K562 (cell line): ENCODE results near the gene SPRR2D. TPM values are rescaled to one million over a fixed set of nuclear protein-coding genes. Genes with fewer than 3 reads are reported as not detected.

Experiments
- ARHGAP35 ChIP-seq: fragments of 450-650 bp; IDR thresholded peaks from 2 replicates; pipeline ENCODE4 v1.6.1; 2018; ENCODE audit not compliant: partially characterized antibody
- CEBPB ChIP-seq: fragments of 450-650 bp; IDR thresholded peaks from 2 replicates; pipeline ENCODE4 v1.6.1; 2016; ENCODE audit warnings: missing genetic modification characterization, missing compliant biosample characterization
- CHD1 ChIP-seq: fragments of 200-600 bp; sonication (generic); IDR thresholded peaks from one replicate; pipeline ENCODE4 v1.6.1; 2012; ENCODE audit warnings: mild to moderate bottlenecking, moderate library complexity, low read length, inconsistent platforms
- CREM ChIP-seq: IDR thresholded peaks from 2 replicates; pipeline ENCODE4 v1.6.1; 2014; ENCODE audit warnings: antibody characterized with exemption, low read depth
- ETV6 ChIP-seq, 3 experiments: fragments of 150-350 bp in 1 of 3; sonication (generic) in 1 of 3; formaldehyde crosslinking in 1 of 3; IDR thresholded peaks; 2 replicates each; pipeline versions ENCODE4 v1.6.1 to v1.8.0; 2014 to 2022; ENCODE audit warnings: borderline replicate concordance in 2 of 3, low read depth in 2 of 3, antibody characterized with exemption in 1 of 3, low read length in 1 of 3, mild to moderate bottlenecking in 1 of 3, missing genetic modification reagents in 1 of 3
- HNRNPL ChIP-seq: fragments of 200-400 bp; formaldehyde crosslinking; IDR thresholded peaks from 2 replicates; pipeline ENCODE4 v1.6.1; 2017; ENCODE audit warnings: low read depth, mild to moderate bottlenecking, low read length
- JUN ChIP-seq, 2 experiments: sonication (generic) in 1 of 2; formaldehyde crosslinking in 1 of 2; IDR thresholded peaks; 2 replicates each; pipeline versions ENCODE4 v1.6.1 to v1.8.0; 2012 to 2022; ENCODE audit warnings: borderline replicate concordance in 2 of 2, mild to moderate bottlenecking in 2 of 2, improper control_type of control experiment in 1 of 2, low read depth in 1 of 2, low read length in 1 of 2, missing genetic modification reagents in 1 of 2
- L3MBTL2 ChIP-seq: fragments of 450-650 bp; IDR thresholded peaks from 2 replicates; pipeline ENCODE4 v1.6.1; 2016; ENCODE audit warnings: mild to moderate bottlenecking, moderate library complexity
- LARP7 ChIP-seq: fragments of 450-650 bp; IDR thresholded peaks from 2 replicates; pipeline ENCODE4 v1.6.1; 2016
- MAFG ChIP-seq: fragments of 450-650 bp; conservative IDR thresholded peaks from 2 replicates; pipeline ENCODE4 v1.6.1; 2016; ENCODE audit warnings: missing genetic modification characterization, missing compliant biosample characterization
- NFATC3 ChIP-seq: fragments of 450-650 bp; IDR thresholded peaks from 2 replicates; pipeline ENCODE4 v1.6.1; 2017; ENCODE audit warnings: mild to moderate bottlenecking
- RNF2 ChIP-seq: sonication (generic); IDR thresholded peaks from 2 replicates; pipeline ENCODE4 v1.6.1; 2016
- SNIP1 ChIP-seq: fragments of 450-650 bp; IDR thresholded peaks from 2 replicates; pipeline ENCODE4 v1.7.1; 2017; ENCODE audit warnings: low read depth, mild to moderate bottlenecking
- SOX6 ChIP-seq: fragments of 450-650 bp; IDR thresholded peaks from 2 replicates; pipeline ENCODE4 v1.6.1; 2014; ENCODE audit warnings: mild to moderate bottlenecking
- TCF3 ChIP-seq: sonication (generic); formaldehyde crosslinking; IDR thresholded peaks from 2 replicates; pipeline ENCODE4 v1.4.0; 2020; ENCODE audit warnings: mild to moderate bottlenecking, missing genetic modification reagents
- TCFL5 ChIP-seq: fragments of 250-450 bp; sonication (Bioruptor Pico); conservative IDR thresholded peaks from 2 replicates; pipeline ENCODE4 v1.6.1; 2021; ENCODE audit warnings: mild to moderate bottlenecking, moderate library complexity, matching md5 sums
- ZKSCAN8 ChIP-seq: fragments of 200-800 bp; sonication (Bioruptor generic); IDR thresholded peaks from 2 replicates; pipeline ENCODE4 v1.6.1; 2016; ENCODE audit warnings: missing genetic modification characterization, missing compliant biosample characterization
- ZNF134 ChIP-seq: fragments of 250-450 bp; sonication (Bioruptor Pico); conservative IDR thresholded peaks from 2 replicates; pipeline ENCODE4 v1.4.0; 2020
- ZNF174 ChIP-seq: fragments of 250-450 bp; sonication (Bioruptor Pico); IDR thresholded peaks from 2 replicates; pipeline ENCODE4 v1.4.0; 2020; ENCODE audit warnings: mild to moderate bottlenecking
- polyA plus RNA-seq, 8 experiments: library from polyadenylated mRNA; depleted of rRNA in 4 of 8; stranded (reverse) in 5 of 8; unstranded in 3 of 8; fragments of >200 nt; fragmentation: Nextera tagmentation in 2 of 8; fragmentation: Illumina TruSeq in 1 of 8; extraction: Ambion mirVana in 2 of 8; extraction: Trizol in 1 of 8; gene quantifications; 2 replicates each; pipeline versions ENCODE4 v1.2.1 to v1.2.3, GENCODE V29; 2011 to 2014; ENCODE audit warnings: inconsistent platforms in 1 of 8, missing spikeins in 1 of 8
- total RNA-seq, 7 experiments: library from RNA; depleted of rRNA in 6 of 7; stranded (reverse); fragments of >200 nt in 6 of 7; fragmentation: Illumina TruSeq in 2 of 7; extraction: Trizol in 2 of 7; gene quantifications; 2 replicates each; pipeline versions ENCODE4 v1.2.1 to v1.2.3, GENCODE V29; 2011 to 2021; ENCODE audit warnings: low replicate concordance in 1 of 7
- TF ChIP-seq, protein P1 (sequence below), 2 experiments: fragments of 450-650 bp in 1 of 2; IDR thresholded peaks; 2 replicates each; pipeline ENCODE4 v1.6.1; 2011 to 2017; ENCODE audit warnings: low read depth in 2 of 2, antibody characterized with exemption in 1 of 2, borderline replicate concordance in 1 of 2, low read length in 1 of 2, mild to moderate bottlenecking in 1 of 2, mixed read lengths in 1 of 2; ENCODE audit not compliant: control insufficient read depth in 1 of 2
- TF ChIP-seq, protein P2 (sequence below): fragments of 200-800 bp; sonication (Bioruptor generic); IDR thresholded peaks from 2 replicates; pipeline ENCODE4 v1.6.1; 2017; ENCODE audit warnings: missing genetic modification characterization, missing compliant biosample characterization
- TF ChIP-seq, protein P3 (sequence below): sonication (generic); formaldehyde crosslinking; IDR thresholded peaks from 2 replicates; pipeline ENCODE4 v1.8.0; 2023; ENCODE audit warnings: mild to moderate bottlenecking, missing genetic modification reagents

The SPRR2D gene
- total and polyA plus RNA-seq, 9 of the 15 experiments (the other 6 are each of a cell fraction or from before 2014, with no cell fraction given), result 0.91 to 5.1 (median 3.2) TPM; not detected in 1

DNA sequence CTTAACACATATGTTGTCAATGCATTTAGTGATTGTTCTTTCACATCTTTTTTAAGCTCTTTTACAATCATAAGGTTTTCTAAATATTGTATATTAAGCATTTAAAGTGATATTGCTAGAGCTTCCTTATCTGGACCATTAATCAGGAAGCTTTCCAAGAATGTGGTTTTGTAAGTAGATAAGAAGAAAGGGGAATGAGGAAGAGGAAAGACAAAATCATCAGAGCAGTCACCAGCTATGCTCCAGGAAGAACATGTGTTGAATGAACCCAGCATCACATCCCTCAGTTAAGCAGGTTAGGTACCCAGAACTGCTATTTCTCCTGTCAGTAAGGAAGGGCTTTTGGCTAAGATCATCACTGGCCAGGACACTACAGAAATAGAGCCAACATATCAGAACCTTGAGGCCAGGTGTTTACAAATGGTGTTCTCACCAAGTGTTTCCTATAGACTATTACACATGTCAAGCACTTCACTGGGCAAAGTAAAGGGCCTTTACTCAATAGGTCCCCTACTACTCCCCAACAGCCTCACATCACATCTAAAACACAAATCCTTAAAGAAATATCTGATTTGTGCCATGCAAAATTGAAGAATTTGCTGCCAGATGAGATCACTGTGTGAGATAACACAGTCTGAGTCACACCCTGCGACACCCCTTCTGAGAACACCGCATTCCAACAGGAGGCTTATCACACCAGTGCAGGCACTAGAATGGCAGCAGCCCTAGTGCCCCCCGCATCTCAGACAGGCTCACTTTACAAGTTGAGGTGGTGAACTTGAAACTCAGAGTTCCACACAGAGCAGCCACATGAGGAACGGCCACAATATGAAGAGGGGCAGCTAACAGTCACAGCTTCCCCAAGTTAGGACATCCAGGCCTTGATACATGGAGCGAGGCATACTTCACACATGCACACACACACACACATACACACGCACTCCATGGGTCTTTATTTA is 18.2 kb upstream of the SPRR2D start (continued):
- peak; percentile 96 for TF ChIP-seq JUN (IDR thresholded peaks at IDR 0.05; ENCODE audit: borderline replicate concordance, low read depth, low read length)
- no peak for TF ChIP-seq JUN (CRISPR knock-in tag; IDR thresholded peaks at IDR 0.05; ENCODE audit: borderline replicate concordance)
- TF ChIP-seq ZNF134 (CRISPR knock-in tag), result no peak
- peak; percentile 84 for TF ChIP-seq TCF3 (CRISPR knock-in tag)
- TF ChIP-seq CHD1, result no peak
- TF ChIP-seq ZKSCAN8, result peak; percentile 62; the same call in 1 of the 2 replicates
- TF ChIP-seq MAFG (tag), result no peak
- TF ChIP-seq TCFL5 (CRISPR knock-in tag), result no peak
- TF ChIP-seq ETV6 (IDR thresholded peaks at IDR 0.05; ENCODE audit: borderline replicate concordance in 1 of 2, low read depth in 2 of 2, low read length in 1 of 2), result no peak
- no peak for TF ChIP-seq ETV6 (CRISPR knock-in tag; IDR thresholded peaks at IDR 0.05; ENCODE audit: borderline replicate concordance)
- TF ChIP-seq HNRNPL, result no peak
- TF ChIP-seq SNIP1, result no peak
- TF ChIP-seq SOX6, result peak; percentile 81
- TF ChIP-seq, protein P1, sequence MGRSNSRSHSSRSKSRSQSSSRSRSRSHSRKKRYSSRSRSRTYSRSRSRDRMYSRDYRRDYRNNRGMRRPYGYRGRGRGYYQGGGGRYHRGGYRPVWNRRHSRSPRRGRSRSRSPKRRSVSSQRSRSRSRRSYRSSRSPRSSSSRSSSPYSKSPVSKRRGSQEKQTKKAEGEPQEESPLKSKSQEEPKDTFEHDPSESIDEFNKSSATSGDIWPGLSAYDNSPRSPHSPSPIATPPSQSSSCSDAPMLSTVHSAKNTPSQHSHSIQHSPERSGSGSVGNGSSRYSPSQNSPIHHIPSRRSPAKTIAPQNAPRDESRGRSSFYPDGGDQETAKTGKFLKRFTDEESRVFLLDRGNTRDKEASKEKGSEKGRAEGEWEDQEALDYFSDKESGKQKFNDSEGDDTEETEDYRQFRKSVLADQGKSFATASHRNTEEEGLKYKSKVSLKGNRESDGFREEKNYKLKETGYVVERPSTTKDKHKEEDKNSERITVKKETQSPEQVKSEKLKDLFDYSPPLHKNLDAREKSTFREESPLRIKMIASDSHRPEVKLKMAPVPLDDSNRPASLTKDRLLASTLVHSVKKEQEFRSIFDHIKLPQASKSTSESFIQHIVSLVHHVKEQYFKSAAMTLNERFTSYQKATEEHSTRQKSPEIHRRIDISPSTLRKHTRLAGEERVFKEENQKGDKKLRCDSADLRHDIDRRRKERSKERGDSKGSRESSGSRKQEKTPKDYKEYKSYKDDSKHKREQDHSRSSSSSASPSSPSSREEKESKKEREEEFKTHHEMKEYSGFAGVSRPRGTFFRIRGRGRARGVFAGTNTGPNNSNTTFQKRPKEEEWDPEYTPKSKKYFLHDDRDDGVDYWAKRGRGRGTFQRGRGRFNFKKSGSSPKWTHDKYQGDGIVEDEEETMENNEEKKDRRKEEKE (IDR thresholded peaks at IDR 0.05; ENCODE audit: borderline replicate concordance in 1 of 2, control insufficient read depth in 1 of 2, low read depth in 2 of 2, low read length in 1 of 2), result no peak
- TF ChIP-seq ARHGAP35, result no peak
- TF ChIP-seq, protein P2, sequence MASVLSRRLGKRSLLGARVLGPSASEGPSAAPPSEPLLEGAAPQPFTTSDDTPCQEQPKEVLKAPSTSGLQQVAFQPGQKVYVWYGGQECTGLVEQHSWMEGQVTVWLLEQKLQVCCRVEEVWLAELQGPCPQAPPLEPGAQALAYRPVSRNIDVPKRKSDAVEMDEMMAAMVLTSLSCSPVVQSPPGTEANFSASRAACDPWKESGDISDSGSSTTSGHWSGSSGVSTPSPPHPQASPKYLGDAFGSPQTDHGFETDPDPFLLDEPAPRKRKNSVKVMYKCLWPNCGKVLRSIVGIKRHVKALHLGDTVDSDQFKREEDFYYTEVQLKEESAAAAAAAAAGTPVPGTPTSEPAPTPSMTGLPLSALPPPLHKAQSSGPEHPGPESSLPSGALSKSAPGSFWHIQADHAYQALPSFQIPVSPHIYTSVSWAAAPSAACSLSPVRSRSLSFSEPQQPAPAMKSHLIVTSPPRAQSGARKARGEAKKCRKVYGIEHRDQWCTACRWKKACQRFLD (CRISPR knock-in tag), result 0 out of 2 replicates have a peak, but pooled peaks have one; percentile 51
- no peak for TF ChIP-seq NFATC3
- TF ChIP-seq RNF2, result peak; percentile 94
- peak; percentile 37; the same call in 1 of the 2 replicates for TF ChIP-seq L3MBTL2
- TF ChIP-seq ZNF174, result no peak
- TF ChIP-seq LARP7, result peak; percentile 86; the same call in 1 of the 2 replicates
- TF ChIP-seq, protein P3, sequence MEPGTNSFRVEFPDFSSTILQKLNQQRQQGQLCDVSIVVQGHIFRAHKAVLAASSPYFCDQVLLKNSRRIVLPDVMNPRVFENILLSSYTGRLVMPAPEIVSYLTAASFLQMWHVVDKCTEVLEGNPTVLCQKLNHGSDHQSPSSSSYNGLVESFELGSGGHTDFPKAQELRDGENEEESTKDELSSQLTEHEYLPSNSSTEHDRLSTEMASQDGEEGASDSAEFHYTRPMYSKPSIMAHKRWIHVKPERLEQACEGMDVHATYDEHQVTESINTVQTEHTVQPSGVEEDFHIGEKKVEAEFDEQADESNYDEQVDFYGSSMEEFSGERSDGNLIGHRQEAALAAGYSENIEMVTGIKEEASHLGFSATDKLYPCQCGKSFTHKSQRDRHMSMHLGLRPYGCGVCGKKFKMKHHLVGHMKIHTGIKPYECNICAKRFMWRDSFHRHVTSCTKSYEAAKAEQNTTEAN (CRISPR knock-in tag), result no peak
- peak; percentile 88 for TF ChIP-seq CREM
- TF ChIP-seq CEBPB, result no peak
